ENCODE data around the gene MAP2K6. TPM values are rescaled to one million over a fixed set of nuclear protein-coding genes. Genes with fewer than 3 reads are reported as not detected.
A peak's percentile ranks its signal among the peaks of the same experiment; 100 is the strongest.

MAP2K6 gene
- total and polyA plus RNA-seq, 10 donors = 3.4 to 36.3 (median 10.2) TPM

GRCh38 chr17:69501591-69502468 lies 87.3 kb downstream of the MAP2K6 start:
- Histone ChIP-seq H3K4me1 (peaks cover 0 to 56% (median 33%) of the 10 kb centered on the region in 6 donors), H3K9me3 (no peaks in the 10 kb centered on the region), H3K27ac (peak overlapping the region in 6 of 8 donors; percentile 12 to 81 (median 63)), H3K36me3 (peaks cover 0 to 26% (median 0%) of the 10 kb centered on the region in 6 donors), H3K27me3 (replicated peaks in 1 of 7) (no peaks in the 10 kb centered on the region), H3K4me3 (peak overlapping the region in 5 of 8 donors; percentile 3 to 53 (median 9))
- DNase-seq = no peak
- intact Hi-C loops (cut with DNase I; ENCODE audit: low total_unique reads) = no loop called here
- 29 to 42% (median 39%) methylated on average over 14 of the region's 14 CpGs for WGBS, 5 donors
- TF ChIP-seq POLR2A (IDR thresholded peaks at IDR 0.05) = no peak
- peak in 1 of 3 donors; percentile 54 for TF ChIP-seq POLR2AphosphoS5 (IDR thresholded peaks at IDR 0.05)
- TF ChIP-seq CTCF (IDR thresholded peaks at IDR 0.05 in 8 of 11, conservative IDR thresholded peaks at IDR 0.05 in 3 of 11) = no peak

- intact Hi-C loops (cut with DNase I; ENCODE audit: low total_unique reads) = no loop called here
- WGBS, 5 donors = 44 to 60% (median 52%) methylated on average over 5 of the region's 5 CpGs
- no peak for DNase-seq
- TF ChIP-seq POLR2AphosphoS5 (IDR thresholded peaks at IDR 0.05) = no peak
- no peak for TF ChIP-seq POLR2A (IDR thresholded peaks at IDR 0.05)
- TF ChIP-seq CTCF (IDR thresholded peaks at IDR 0.05 in 8 of 11, conservative IDR thresholded peaks at IDR 0.05 in 3 of 11) = no peak
- Histone ChIP-seq H3K36me3 (peaks cover 0 to 33% (median 0%) of the 10 kb centered on the region in 6 donors), H3K4me3 (peak overlapping the region in 2 of 8 donors; percentile 9 to 53), H3K9me3 (no peaks in the 10 kb centered on the region), H3K4me1 (peaks cover 0 to 56% (median 33%) of the 10 kb centered on the region in 6 donors), H3K27ac (peak overlapping the region in 2 of 8 donors; percentile 73 to 81), H3K27me3 (replicated peaks in 1 of 7) (no peaks in the 10 kb centered on the region)
Measured at GRCh38 chr17:69503711-69504110, 89.2 kb downstream of the MAP2K6 start.

- no peak for TF ChIP-seq CTCF (IDR thresholded peaks at IDR 0.05 in 8 of 11, conservative IDR thresholded peaks at IDR 0.05 in 3 of 11)
- 92 to 94% (median 93%) methylated on average over 3 of the region's 3 CpGs for WGBS, 5 donors
- no peak for DNase-seq
- intact Hi-C loops (cut with DNase I; ENCODE audit: low total_unique reads) = no loop called here
- H3K4me1 ChIP-seq = peaks cover 0 to 53% (median 33%) of the 10 kb centered on the region in 6 donors
- H3K36me3 ChIP-seq = peaks cover 0 to 41% (median 0%) of the 10 kb centered on the region in 6 donors
- no peak overlapping the region for H3K27ac ChIP-seq
- no peak overlapping the region for H3K4me3 ChIP-seq
- no peaks in the 10 kb centered on the region for H3K27me3 ChIP-seq (replicated peaks in 1 of 7)
- peaks cover 0 to 4% (median 0%) of the 10 kb centered on the region in 8 donors for H3K9me3 ChIP-seq
Measured at GRCh38 chr17:69505740-69506139, 91.2 kb downstream of the MAP2K6 start.

- DNase-seq = no peak
- TF ChIP-seq CTCF (IDR thresholded peaks at IDR 0.05 in 8 of 11, conservative IDR thresholded peaks at IDR 0.05 in 3 of 11) = peak in 1 of 11 experiments; percentile 18
- TF ChIP-seq POLR2A (IDR thresholded peaks at IDR 0.05) = no peak
- TF ChIP-seq POLR2AphosphoS5 (IDR thresholded peaks at IDR 0.05) = no peak
- intact Hi-C loops (cut with DNase I; ENCODE audit: low total_unique reads) = no loop called here
- Histone ChIP-seq H3K27me3 (replicated peaks in 1 of 7) (no peaks in the 10 kb centered on the region), H3K36me3 (peaks cover 0 to 41% (median 0%) of the 10 kb centered on the region in 6 donors), H3K4me1 (peaks cover 0 to 46% (median 28%) of the 10 kb centered on the region in 6 donors), H3K4me3 (no peak overlapping the region), H3K27ac (no peak overlapping the region), H3K9me3 (peaks cover 0 to 4% (median 0%) of the 10 kb centered on the region in 8 donors)
- 94 to 100% (median 97%) methylated on average over 1 of the region's 1 CpG for WGBS, 5 donors
Measured at GRCh38 chr17:69506489-69506888, 92.0 kb downstream of the MAP2K6 start.

Measured in spleen (tissue), 11 donors.